Hypothalamus (tissue), 51 donors: ENCODE data around the gene ISG20.

Experiments
- DNase-seq, 51 donors: peaks; one replicate each; lab custom pipeline; 2025; lab: John Stamatoyannopoulos, UW

The ISG20 gene

DNA sequence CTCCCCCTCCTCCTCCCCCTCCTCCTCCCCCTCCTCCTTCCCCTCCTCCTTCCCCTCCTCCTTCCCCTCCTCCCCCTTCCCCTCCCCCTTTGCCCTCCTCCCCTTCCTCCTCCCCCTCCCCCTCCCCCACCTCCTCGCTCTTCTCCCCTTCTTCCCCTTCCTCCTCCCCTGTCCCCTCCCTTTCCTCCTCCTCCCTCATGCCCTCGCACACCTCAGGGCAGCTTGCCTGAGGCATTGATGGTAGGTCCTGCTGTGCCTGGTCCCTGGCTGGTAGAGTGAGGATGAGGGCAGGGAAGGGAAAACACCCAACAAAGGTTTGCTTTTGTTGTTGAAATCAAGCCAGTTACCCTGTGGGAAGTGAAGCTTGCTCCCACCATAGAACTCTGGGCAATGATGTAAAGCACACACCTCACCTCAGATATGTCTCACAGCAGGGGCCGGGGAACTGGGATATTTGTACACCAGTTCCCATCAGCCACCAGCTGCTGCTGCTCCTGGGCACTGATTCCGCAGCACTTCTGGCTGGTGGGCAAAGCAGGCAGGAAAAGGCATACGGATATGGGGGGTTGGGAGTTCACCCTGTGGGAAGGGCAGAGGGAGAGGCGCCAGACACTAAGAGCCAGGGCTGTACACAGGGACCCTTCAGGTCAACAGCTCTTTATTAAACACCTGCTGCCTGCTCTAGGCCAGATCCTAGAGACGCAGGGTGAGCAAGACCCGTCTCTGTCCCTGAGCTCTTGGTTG, 13.8 kb downstream of the ISG20 start:
- DNase-seq, result no peak

DNA sequence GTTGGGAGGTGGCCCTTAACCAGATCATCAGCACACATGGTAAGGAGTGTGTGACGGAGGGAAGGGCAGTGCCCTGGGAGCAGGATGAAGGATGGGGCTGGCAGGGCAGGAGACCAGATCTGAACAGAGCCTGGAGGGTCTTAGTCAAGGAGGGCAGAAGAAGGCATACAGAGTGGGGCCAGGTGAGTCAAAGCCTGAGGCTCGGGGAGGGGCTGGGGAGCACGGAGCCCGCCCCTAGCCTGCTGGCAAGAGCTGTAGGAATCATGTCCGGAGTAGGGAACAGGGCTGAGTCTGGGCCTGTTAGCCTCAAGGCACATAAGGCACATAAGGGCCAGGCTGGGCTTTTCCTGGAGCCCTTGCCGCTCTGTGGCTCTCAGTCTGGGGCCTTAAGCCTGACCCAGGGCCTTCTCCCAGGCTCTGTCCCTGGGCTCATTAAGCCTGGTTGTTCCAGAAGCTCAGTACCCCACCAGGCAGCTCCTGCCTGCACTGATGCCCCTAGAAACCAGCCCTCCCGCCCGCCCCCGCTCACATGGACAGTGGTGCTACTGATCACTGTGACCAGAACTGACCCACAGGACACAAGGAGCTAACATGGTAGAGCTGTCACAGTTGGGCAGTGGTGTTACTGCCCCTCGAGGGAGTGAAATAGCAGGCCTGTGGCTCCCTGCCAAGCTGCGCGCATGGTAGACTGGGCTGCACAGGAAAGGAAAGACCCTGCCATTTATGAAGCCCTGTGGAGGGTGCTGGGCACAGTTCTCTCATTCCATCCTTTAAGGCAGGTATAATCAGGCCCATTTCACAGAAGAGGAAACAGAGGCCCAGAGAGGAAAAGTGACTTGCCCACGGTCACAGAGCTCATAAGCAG, 14.6 kb downstream of the ISG20 start:
- no peak for DNase-seq

DNA sequence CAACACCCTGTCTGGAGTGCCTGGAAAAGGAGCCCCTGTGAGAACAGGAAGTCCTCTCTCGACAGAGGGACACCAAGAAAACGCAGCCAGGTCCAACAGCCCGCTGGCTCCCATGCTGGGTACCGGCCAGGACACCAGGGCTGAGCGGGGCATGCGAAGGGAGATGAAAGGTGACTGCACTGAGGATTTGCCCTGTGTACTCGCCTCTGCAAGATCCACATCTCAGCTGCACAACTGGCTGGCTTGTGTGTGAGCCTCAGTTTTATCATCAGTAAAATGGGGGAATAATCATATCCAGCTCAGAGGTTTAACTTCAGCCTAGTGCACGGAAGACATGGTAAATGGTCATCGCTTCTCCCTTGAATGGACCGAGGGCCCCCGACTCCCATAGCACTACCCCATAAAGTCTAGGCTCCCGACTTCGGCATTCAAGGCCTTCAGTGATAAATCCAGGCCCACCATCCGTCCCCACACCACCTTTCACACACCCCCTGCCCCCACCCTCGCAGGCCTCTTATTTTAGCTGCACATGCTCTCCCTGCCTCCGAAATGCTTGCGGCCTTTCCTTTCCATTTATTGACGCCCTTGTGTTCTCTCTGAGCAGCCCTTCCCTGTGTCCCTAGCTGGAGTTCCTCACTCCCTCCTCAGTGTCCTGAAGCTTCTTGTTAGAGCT, 15.8 kb downstream of the ISG20 start:
- no peak for DNase-seq

DNA sequence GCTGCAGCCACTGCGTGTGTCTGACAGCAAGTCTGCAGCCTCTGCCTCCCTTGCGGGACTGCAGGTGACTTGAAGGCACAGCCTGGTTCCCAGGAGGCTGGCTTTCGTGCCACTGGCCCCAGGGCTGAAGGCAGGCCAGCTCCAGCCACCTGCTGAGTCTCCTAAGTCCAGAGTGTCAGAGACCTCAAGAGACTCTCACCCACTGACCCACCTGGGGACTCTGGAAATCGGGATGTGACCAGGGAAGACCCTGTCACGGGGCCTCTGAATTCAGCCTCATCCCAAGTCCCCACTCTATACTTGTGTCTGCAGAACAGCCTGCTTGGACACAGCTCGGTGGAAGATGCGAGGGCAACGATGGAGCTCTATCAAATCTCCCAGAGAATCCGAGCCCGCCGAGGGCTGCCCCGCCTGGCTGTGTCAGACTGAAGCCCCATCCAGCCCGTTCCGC, 16.3 kb downstream of the ISG20 start:
- DNase-seq, result no peak

DNA sequence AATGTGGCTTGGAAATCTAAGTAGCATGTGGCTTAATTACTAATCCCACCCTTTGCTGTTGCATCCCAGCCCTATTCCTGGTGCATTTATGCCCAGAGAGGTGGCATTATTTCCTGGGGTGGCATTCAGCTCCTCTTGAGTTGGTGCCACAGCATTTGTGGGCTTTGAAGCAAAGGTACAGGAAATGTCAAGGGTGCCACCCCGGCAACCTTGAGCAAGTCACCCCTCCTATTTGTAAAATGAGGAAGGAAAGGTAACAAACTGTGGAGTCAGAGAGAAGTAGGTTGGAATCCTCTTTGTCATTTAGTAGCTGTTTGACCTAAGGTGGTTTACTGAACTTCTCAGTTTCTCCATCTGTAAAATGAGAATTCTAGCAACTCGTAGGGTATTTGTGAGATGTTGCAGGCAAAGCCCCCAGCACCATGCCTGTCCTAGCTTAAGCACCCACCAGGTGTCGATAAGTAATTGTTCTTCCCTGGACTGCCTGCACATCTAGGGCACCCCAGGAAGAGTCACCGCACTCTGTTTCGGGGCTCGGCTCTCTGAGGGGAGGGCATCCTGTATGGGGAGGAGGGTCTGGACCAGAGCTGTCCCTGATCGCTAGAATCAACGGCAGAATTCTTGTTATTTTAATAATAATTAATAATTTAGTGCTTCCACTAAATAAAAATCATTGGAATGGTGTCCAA, 17.1 kb downstream of the ISG20 start:
- DNase-seq, result no peak

DNA sequence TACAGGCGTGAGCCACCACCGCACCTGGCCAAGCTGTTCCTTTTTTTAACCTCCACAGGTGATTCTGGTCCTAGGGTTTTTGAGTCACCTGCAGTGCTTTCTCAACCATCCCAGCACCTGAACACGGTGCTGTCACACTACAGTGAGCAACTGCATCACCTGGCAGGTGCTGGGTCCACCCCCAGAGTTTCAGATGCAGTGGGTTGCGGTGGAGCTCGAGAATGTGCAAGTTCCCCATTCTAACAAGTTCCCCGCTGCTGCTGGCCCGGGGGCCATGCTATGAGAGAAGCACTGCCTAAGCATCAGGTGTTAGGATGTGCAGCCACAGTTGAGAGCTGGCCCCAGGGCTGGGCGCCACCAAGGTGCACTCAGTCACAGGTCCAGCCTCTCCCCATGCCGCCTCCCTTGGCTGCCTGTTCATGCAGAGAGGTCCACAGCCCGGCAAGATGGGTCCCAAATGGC, 18.0 kb downstream of the ISG20 start:
- no peak for DNase-seq

DNA sequence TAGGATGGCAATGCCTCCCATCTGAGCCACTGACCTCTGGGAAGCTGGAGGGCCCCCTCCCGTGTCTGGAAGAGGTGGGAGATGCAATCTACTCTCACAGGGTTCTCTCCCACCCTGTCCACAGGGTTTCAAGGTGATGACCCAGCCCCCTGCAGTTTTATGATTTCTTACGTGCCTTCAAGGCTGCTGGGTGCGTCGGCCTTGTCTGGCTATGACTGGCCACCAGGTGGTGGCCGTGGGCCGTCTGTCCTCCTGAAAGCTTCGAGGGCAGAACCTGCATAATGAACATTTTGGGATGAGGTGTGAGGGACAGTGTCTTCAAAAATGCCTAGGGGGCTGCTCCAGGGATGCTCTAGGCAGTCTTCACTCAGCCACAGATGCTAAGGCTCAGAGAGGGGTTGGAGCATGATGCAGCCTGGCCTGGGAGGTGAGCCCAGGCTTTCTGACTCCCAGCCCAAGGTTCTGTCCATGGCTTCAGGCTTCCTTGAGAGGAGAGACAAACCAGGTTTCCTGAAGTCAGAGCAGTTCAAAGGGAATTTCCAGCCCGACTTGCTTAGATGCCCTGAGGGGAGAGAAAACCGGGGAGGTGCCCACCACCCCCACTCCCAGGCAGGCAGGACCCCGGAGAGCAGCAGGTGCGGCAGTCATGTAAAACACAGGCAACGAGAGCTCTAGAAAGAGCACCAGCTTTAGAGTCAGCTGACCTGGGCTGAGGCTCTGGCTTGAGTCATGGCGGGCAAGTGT, 18.7 kb downstream of the ISG20 start:
- peak in 23 of 51 donors; percentile 19 to 65 (median 33) for DNase-seq

DNA sequence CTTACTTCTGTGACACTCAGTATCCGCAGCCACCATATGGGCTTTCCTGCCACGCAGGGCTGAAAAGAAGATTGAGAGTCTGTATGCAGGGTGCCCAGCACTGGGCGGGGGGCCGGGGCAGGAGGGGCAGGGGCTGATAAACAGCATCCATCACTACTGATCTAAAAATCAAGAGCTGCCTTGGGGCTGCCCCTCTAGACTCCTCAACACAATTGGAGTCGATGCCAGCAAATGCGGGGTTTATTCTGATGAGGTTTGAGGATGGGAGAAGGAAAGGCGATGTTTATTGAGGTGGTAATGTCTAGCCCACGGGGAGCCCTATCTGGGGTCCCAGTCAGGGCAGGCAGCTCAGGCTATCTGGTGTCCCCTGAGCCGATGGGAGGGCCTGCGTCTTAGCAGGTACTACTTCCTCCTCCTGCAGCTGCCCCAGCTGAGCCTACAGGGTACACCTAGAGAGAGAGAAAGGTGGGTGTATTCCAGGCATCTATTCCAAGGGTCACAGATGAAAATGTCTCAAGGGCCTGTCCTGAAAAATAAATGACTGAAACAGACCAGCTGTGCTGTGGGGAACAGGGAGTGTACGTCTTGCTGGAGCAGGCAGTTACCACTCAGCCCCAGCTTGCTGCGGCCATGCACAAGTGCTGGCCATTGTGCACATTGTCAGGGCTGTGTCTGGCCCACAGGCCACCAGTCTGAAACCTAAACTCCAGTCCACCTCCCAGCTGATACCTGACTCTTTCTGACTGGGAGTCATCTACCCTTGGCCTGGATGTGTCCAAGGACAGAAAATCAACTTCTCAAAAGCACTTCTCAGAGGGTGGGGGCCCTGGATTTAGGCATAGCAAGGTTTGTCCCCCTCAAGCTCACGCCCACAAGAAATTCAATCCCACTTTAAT, 19.5 kb downstream of the ISG20 start:
- no peak for DNase-seq

DNA sequence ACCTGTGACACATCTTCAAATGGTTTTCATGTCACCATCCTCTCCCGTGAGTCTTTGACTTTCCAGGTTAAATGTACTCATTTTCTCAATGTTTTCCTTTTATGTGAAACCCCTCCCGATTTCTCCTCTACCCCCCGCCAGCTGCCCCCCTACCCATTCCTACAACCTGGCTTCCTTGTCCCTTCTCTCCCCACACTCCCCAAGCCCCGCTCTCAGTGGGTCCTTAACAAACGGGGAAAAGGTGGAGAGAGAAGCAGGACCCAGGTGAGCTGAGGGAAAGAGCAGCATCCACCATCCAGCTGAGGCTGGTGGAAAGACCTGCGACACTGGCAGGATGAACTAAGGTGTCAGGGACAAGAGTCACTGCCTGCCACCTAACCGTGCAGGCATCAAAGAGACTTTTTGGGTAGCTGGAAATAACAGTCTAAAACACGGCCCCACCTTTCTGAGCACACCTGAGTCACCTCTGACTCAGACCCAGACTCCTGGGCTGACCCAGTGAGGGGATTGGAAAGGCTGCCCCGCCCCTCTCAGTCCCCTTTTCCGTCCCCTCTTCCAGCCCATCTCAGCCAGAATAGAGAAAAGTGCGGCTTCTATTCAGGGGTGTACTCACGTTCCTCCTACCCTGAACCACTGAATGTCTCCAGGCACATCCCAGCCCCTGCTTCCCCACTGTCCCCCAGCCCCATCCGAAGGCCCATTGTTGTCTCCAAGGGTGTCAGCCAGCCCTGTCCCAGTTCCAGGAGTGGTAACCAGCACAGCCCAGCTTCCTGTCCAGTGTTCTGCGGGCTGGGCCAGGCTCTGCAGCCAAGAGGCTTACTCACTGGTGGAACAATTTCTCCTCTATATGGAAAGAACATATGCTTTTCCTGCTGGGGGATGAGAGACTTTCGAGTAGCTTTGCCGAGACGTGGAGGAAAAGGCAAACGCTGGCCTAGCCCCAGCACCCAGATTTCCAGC, 20.4 kb downstream of the ISG20 start:
- peak in 16 of 51 donors; percentile 16 to 66 (median 36) for DNase-seq

DNA sequence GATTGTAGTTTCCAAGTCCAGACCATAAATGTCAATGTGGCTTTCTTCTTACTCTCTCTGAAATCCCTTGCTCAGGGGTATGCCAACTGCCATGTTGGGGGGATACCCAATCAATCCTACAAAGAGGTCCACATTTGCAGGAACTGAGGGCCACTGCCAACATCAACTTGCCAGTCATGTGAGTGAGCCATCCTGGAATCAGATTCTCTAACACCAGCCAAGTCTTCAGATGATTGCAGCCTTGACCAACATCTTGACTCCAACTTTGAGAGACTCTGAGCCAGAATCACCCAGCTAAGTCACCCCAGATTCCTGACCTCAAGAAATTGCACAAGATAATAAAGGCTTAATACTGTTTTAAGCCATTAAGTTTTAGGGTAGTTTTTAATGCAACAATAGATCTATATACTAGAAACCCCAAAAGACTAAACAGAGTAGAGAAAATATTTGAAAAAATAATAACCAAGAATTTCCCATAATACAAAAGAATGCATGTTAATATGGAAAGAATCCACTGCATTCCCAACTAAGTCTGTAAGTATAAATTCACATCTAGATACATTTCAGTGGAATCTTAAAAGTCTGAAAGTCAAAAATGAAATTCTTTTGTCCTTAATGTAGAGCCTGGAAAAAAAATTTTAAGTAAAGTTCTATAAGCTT, 22.4 kb downstream of the ISG20 start:
- DNase-seq, result no peak

DNA sequence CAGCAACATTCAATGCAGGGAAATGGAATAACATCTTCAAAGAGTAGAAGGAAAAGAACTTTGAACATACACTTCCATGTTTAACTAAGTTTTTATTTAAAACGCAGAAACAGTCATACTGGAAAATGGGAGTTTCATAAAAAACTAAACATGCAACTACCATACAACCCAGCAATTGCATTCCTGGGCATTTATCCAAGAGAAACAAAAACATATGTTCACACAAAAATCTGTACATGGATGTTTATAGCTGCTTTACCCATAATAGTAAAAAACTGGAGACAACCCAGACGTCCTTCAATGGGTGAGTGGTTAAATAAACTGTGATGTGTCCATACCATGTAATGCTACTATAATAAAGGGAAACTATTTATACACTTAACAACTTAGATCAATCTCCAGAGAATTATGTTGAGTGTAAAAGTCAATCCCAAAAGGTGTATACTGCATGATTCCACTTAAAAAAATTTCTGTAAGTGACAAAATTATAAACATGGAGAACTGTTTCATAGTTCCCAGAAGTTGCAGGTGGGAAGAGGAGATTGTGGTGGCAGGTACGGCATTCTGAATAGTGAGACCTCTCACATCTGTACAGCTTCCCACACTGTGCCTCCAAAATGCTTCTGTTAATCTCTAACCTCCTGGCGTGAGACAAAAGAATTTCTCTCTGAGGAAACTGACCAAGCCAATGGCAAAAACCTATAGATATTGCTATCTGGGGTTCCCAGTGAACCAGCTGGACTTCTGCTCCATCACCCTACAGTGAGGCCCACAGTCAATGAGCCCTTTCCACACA, 23.1 kb downstream of the ISG20 start:
- no peak for DNase-seq

DNA sequence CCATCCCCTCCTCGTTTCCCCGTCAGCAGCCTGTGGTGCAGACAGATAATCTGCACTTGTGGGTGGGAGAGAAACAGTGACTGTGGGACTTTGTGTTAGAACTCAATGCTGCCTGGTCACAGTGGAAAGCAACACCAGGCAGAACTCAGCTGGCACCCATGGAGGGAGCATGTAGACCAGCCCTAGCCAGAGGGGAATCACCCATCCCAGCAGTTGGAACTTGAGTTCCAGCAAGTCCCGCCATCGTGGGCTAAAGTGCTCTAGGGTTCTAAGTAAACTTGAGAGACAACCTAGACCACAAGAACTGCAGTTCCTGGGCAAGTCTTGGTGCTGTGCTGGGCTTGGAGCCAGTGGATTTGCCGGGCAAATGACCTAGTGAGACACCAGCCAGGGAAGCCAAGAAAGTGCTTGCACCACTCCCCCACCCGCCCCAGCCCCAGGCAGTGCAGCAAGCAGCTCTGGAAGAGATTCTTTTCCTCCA, 24.4 kb downstream of the ISG20 start:
- DNase-seq, result no peak

DNA sequence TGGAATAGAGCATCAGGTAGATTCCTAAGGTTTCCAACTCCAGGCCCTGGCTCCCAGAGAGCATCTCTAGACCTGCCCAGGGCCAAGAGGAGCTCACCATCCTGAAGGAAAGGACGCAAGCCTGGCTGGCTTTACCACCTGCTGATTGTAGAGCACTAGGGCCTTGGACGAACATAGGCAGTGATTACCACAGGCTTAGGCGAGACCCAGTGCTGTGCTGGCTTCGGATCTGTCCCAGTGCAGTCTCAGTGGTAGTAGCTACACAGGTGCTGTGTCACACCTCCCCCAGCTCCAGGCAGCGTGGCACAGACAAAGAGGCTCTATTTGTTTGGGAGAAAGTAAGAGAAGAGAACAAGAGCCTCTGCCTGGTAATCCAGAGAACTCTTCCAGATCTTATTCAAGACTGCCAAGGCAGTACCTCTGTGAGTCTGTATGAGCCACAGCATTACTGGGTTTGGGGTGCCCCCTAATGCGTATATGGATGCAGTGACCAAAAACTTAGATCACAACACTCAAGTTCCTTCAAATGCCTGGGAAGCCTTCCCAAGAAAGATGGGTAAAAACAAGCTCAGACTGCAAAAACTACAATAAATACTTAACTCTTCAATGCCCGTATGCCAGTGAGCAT, 25.4 kb downstream of the ISG20 start:
- DNase-seq, result peak in 13 of 51 donors; percentile 19 to 61 (median 45)

DNA sequence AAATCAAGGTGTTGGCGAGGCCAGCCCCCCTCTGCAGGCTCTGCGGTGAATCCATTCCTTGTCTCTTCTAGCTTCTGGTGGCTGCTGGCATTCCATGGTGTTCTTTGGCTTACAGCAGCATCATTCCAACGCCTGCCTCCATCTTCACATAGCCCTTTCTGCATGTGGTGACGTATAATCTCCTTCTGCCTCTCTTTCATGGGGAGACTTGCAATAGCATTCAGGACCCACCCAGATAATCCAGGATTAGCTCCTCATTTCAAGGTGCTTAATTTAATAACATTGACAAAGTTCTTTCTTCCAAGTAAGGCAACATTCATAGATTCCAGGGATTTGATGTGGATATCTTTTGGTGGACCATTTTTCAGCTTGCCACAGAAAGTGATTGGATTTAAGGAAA, 35.8 kb downstream of the ISG20 start:
- no peak for DNase-seq

DNA sequence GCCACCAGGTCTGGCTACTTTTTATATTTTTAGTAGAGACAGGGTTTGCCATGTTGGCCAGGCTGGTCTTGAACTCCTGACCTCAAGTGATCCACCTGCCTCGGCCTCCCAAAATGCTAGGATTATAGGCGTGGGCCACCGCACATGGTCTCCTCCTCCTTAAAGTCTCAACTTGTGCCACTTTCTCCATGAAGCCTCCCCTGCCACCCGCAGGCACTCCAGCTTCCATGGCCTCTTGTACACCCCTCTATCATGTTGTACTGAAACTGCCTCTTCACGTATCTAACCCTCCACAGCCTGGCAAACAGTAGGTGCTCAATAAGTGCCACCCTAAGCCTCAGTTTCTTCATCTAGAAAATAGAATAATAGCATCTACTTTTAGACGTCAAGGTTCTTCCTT, 39.9 kb downstream of the ISG20 start:
- DNase-seq, result no peak
